Endodermal cell (in vitro differentiated cells): ENCODE measurements around the gene C5orf22. TPM values are rescaled to one million over a fixed set of nuclear protein-coding genes. Genes with fewer than 3 reads are reported as not detected.

Source experiments
- DNase-seq: peaks from one replicate; pipeline ENCODE4 v3.0.0-alpha.2; 2017
- H3K27ac ChIP-seq: 2 replicates; pipeline ENCODE4 v1.5.1; 2013; ENCODE audit warnings: mild to moderate bottlenecking, low read depth, low read length, moderate library complexity
- H3K27me3 ChIP-seq: 2 replicates; pipeline ENCODE4 v1.6.1; 2013; ENCODE audit warnings: mild to moderate bottlenecking, low read length, moderate library complexity; ENCODE audit not compliant: insufficient read depth, control insufficient read depth, poor library complexity, severe bottlenecking
- H3K36me3 ChIP-seq: 2 replicates; pipeline ENCODE4 v1.7.0; 2013; ENCODE audit warnings: mild to moderate bottlenecking, low read length, moderate library complexity; ENCODE audit not compliant: control insufficient read depth, insufficient read depth
- H3K4me1 ChIP-seq: one replicate; pipeline ENCODE4 v1.7.0; 2013; ENCODE audit warnings: low read length; ENCODE audit not compliant: control insufficient read depth, insufficient read depth
- H3K4me3 ChIP-seq: 2 replicates; pipeline ENCODE4 v1.5.1; 2013; ENCODE audit warnings: mild to moderate bottlenecking, low read length, moderate library complexity
- H3K9ac ChIP-seq: 2 replicates; pipeline ENCODE4 v1.6.1; 2013; ENCODE audit warnings: mild to moderate bottlenecking, low read length, moderate library complexity; ENCODE audit not compliant: poor library complexity, severe bottlenecking; ENCODE audit errors: extremely low read depth
- H3K9me3 ChIP-seq: 2 replicates; pipeline ENCODE4 v1.6.1; 2013; ENCODE audit warnings: mild to moderate bottlenecking, low read length, moderate library complexity; ENCODE audit not compliant: control insufficient read depth
- H3K27ac Mint-ChIP-seq: 2 replicates; pipeline ENCODE4 v1.8.0; 2020; ENCODE audit warnings: mixed read lengths
- H3K27me3 Mint-ChIP-seq: 2 replicates; pipeline ENCODE4 v1.8.0; 2021; ENCODE audit warnings: mild to moderate bottlenecking, mixed read lengths; ENCODE audit not compliant: insufficient read depth
- H3K36me3 Mint-ChIP-seq: 2 replicates; pipeline ENCODE4 v1.8.0; 2020; ENCODE audit warnings: low read depth, mixed read lengths
- H3K4me1 Mint-ChIP-seq: 2 replicates; pipeline ENCODE4 v1.8.0; 2020; ENCODE audit warnings: mixed read lengths
- H3K4me3 Mint-ChIP-seq: 2 replicates; pipeline ENCODE4 v1.8.0; 2020; ENCODE audit warnings: mild to moderate bottlenecking, moderate library complexity, mixed read lengths
- H3K9me3 Mint-ChIP-seq: 2 replicates; pipeline ENCODE4 v1.8.0; 2020; ENCODE audit warnings: mild to moderate bottlenecking, mixed read lengths
- CTCF ChIP-seq: fragments of 200-600 bp; sonication (generic); conservative IDR thresholded peaks from 2 replicates; pipeline ENCODE4 v1.5.0; 2021; ENCODE audit warnings: antibody characterized with exemption, mild to moderate bottlenecking
- WGBS, 2 experiments: methylation state at CpG; one replicate each; pipeline versions ENCODE4 v1.1.5 to v1.1.7; 2013; ENCODE audit warnings: missing lambda C conversion rate in 2 of 2, mixed read lengths in 1 of 2; ENCODE audit not compliant: insufficient coverage in 1 of 2, insufficient read length in 1 of 2; 5-methylcytosine and 5-hydroxymethylcytosine counted together
- total RNA-seq, 2 donors: library from RNA; stranded (reverse); fragmentation: NEBNext Ultra II Directional in 1 of 2; extraction: Animal tissue kit (Norgen Biotek cat#: 25700) in 1 of 2; gene quantifications; 2 replicates in 1 of 2; 3 replicates in 1 of 2; pipeline ENCODE4 v1.2.1, GENCODE V29; 2021

Gene C5orf22
- total RNA-seq, 2 donors from 2014 or later = 44.2 to 52.7 TPM

GRCh38 chr5:31502506-31502905, 29.6 kb upstream of the C5orf22 start:
- peaks cover 86% of the 10 kb centered on the region for H3K36me3 ChIP-seq
- Mint-ChIP-seq H3K27me3 (no peaks in the 10 kb centered on the region), H3K36me3 (peaks cover 83% of the 10 kb centered on the region), H3K4me1 (no peaks in the 10 kb centered on the region), H3K27ac (no peak overlapping the region), H3K9me3 (no peaks in the 10 kb centered on the region), H3K4me3 (no peak overlapping the region)
- H3K27me3 ChIP-seq = no peaks in the 10 kb centered on the region
- no peak overlapping the region for H3K4me3 ChIP-seq
- no peaks in the 10 kb centered on the region for H3K4me1 ChIP-seq
- H3K9me3 ChIP-seq = no peaks in the 10 kb centered on the region
- DNase-seq = no peak
- no peak for TF ChIP-seq CTCF
- H3K9ac ChIP-seq = no peak overlapping the region
- 97 to 98% methylated on average over 4 of the region's 4 CpGs for WGBS, 2 experiments
- H3K27ac ChIP-seq = no peak overlapping the region

- H3K36me3 ChIP-seq = peaks cover 83% of the 10 kb centered on the region
- Mint-ChIP-seq H3K27me3 (no peaks in the 10 kb centered on the region), H3K36me3 (peaks cover 81% of the 10 kb centered on the region), H3K4me1 (no peaks in the 10 kb centered on the region), H3K27ac (no peak overlapping the region), H3K4me3 (no peak overlapping the region), H3K9me3 (no peaks in the 10 kb centered on the region)
- no peak overlapping the region for H3K9ac ChIP-seq
- H3K9me3 ChIP-seq = no peaks in the 10 kb centered on the region
- no peaks in the 10 kb centered on the region for H3K4me1 ChIP-seq
- DNase-seq = no peak
- no peaks in the 10 kb centered on the region for H3K27me3 ChIP-seq
- no peak for TF ChIP-seq CTCF
- 92 to 95% methylated on average over 10 of the region's 10 CpGs for WGBS, 2 experiments
- H3K27ac ChIP-seq = no peak overlapping the region
- H3K4me3 ChIP-seq = no peak overlapping the region
Measured at GRCh38 chr5:31504529-31504928, 27.6 kb upstream of the C5orf22 start.

- Mint-ChIP-seq H3K4me1 (no peaks in the 10 kb centered on the region), H3K9me3 (no peaks in the 10 kb centered on the region), H3K36me3 (peaks cover 88% of the 10 kb centered on the region), H3K4me3 (no peak overlapping the region), H3K27me3 (no peaks in the 10 kb centered on the region), H3K27ac (no peak overlapping the region)
- no peak for DNase-seq
- Histone ChIP-seq H3K27ac (no peak overlapping the region), H3K9ac (no peak overlapping the region), H3K27me3 (no peaks in the 10 kb centered on the region), H3K9me3 (no peaks in the 10 kb centered on the region), H3K36me3 (peaks cover 81% of the 10 kb centered on the region), H3K4me1 (no peaks in the 10 kb centered on the region), H3K4me3 (no peak overlapping the region)
- TF ChIP-seq CTCF = no peak
- 93 to 94% methylated on average over 3 to 4 of the region's 4 CpGs for WGBS, 2 experiments
Measured at GRCh38 chr5:31511305-31511704, 20.8 kb upstream of the C5orf22 start.
